SW480 (cell line): ENCODE results near the gene UBE4B.
"Not testable (repeated sequence)": the region's sequence is repeated elsewhere in the genome, so short reads cannot be mapped to it uniquely, and the experiment has no call there.

Experiments used
- DNase-seq: peaks from one replicate; pipeline ENCODE4 v3.0.0-alpha.2; 2016; ENCODE audit warnings: low spot score

The UBE4B gene

DNA sequence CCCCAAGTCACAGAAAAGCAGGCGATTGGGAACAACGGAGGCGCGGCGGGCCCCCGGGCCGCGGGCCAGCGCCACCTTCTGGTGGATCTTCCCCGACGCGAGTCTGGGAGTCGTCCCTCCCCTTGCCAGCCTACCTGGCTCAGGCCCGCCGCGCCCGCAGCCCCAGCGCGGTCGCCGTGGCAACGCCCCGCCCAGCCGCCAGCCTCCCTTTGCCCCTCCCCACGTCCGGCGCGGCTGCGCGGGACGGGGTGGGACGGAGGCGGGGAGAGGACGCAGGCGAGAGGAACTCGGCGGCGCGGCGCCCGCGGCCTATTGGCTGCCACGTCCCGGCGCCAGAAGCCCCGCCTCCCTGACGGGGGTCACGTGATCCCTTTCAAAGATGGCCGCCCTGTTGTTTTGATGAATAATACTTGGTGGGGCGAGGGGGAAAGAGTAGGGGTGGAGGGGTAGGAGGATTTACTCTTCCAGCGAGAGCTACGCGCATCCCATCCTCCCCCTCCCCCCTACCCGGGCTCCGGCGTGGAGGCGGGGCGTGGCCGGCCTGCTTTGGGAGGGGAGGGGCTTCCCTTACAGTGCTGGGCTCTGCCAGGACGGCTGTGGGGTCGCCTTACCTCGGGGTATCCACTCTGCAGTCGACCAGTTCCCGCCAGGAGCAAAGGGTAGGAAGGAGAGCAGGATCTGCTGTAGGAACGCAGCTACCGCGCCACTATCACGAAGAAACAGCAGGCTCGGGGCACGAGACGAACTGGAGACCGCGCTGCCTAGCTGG lies at the start of gene UBE4B:
TSS of gene UBE4B (plus strand) at position 369 of the 769 bp plus-strand sequence. CDS start 713 bp downstream, outside the sequence.
- peak; percentile 97 for DNase-seq

DNA sequence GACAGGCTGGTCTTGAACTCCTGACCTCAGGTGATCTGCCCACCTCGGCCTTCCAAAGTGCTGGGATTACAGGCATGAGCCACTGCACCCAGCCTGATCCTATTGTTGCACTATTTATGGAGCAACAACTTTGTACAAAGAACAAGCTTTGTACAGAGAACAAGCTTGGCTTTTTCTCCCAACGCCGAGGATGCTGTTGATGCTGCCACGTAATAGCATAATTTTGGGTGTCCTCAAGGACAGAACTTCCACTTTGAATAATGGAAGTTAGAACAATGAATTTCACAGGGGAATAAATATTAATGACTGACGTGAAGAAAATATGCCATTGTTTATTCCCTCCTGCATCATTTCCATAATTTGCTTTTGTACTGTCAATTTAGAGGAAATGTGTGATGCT lies 48.5 kb upstream of the UBE4B start:
- DNase-seq, result no peak

DNA sequence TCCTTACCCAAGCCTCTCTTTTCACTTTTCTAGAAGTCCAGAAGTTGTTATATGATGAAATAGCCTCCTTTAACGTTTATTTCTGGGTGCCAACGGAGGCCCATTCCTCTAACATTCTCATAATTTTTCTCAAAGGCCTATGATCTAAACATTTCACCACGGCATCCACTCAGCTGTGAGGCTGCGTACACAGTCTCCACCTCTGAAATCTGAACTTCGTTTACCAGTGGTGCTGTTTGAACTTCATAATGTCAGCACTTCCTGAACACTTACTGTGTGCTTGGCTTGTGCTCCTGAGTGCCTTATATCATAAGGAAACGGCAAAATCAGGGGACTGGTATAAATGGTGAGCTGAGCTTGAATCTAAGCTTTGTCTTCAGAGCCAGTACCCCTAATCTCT lies 47.8 kb upstream of the UBE4B start:
- DNase-seq, result no peak

DNA sequence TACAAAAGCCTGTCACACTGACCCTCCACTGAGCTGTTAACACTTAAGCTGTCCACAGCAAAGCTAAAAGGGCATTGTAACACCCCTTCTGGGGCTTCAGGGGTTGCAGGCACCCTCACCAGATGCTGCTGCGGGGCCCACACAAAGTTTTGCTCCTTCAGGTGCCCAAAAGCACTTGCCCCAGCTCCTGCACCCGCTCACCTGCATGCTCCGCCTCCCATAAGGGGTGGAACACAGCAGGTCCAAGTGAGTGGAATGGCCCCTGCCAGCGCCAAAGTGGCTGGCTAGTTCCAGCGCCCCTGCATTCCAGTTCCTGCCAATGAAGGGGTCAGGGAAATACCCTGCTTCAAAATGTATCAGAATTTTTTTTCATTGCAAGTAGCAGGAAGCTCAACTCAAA lies 43.0 kb upstream of the UBE4B start:
- DNase-seq, result no peak

DNA sequence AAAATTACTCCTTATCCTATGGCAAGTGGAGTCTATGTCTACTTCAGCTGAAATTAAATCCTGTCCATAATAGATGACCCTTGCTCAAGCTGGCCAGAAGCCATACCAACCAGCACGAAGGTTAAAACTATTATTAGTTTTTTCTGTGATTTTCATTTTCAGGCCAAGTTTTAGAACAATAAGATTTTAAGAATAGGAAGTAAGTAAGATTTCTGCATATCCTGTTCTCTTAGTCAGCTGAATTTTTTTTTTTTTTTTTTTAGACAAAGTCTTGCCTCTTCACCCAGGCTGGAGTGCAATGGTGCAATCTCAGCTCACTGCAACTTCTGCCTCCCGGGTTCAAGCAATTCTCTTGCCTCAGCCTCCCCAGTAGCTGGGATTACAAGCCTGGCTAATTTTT lies 41.8 kb upstream of the UBE4B start:
- DNase-seq, result no peak

DNA sequence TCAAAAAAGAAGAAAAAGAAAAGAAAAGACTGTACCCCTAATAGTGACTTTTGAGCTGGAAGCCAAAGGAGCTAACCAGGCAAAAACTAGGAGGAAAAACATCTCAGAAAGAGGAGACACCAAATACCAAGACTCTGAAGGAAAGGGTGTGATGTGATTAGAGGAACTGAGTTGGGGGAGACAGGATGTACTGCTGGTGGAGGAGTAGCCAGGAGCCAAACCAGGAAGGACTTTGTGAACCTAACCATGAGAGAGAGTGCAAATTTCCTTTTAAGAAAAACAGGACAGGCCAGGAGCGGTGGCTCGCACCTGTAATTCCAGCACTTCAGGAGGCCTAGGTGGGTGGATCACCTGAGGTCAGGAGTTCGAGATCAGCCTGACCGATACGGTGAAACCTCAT lies 39.8 kb upstream of the UBE4B start:
- no peak for DNase-seq

DNA sequence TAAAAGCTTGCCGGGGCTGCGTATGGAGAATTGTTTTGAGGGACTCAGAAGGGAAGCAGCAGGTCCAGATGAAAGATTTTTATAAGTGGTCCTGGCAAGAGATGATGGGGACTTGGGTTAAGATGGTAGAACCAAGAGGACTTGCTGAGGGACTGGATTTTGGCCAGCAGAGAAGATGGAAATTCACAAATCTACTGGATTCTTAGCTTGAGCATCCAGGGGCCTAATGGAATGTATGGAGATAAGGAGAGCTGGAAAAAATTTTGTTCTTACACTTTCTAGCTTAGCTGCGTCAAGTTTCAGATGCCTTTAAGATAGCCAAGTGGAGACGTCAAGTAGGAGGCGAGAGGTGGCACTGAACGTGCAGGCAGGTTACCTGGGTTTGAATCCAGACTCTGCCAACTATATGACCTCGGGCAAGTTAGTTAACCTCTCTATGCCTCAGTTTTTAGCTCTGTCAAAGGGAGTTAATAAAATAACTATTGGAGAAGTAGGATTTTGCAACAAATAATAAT lies 39.1 kb upstream of the UBE4B start:
- no peak for DNase-seq

DNA sequence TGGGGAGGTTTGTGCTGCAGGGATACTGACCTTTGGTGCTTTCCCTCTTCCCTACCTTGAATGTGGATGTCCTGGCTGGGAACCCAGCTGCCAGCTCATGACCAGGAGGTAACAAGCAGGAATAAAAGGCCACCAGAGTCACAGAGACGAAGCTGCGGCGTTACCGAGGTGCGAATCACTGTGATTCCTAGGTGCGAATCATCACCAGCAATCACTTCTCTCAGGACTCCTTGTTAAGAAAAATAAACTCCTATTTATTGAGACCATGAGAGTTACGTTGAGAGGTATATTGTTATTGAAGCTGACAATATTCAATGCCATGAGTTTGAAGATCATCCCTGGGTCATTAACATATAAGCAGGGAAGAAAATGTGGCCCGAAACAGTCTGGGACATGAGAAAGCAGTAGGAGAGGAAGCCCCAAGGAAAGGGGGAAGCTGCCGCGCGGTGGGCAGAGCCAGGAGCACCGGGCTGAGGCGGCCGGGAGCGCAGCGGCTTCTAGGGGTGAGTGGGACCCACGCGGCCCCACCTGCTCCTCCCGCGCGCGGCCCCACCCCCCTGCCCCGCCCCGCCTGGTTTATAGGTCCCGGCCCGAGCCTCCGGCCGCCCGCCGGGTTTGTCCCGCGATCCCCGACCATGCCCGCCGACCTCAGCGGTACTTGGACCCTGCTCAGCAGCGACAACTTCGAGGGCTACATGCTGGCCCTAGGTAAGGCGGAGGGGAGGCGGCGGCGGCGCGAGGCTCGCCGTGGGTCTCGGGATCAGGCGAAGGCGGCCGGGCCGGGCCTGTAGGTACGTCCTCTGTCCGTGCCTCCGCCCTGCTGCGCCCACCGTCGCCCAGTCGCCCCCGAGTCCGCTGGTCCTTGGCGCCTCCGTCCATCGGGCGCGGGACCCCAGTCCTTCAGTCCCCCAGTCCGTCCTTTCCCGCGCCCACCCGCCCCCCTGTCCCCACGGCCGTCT lies 35.9 kb upstream of the UBE4B start, which contains the start of gene RBP7:
TSS of gene RBP7 (plus strand) at position 605 of the 959 bp plus-strand sequence. CDS start at position 636, 31 bp downstream.
- peak; percentile 34 for DNase-seq

DNA sequence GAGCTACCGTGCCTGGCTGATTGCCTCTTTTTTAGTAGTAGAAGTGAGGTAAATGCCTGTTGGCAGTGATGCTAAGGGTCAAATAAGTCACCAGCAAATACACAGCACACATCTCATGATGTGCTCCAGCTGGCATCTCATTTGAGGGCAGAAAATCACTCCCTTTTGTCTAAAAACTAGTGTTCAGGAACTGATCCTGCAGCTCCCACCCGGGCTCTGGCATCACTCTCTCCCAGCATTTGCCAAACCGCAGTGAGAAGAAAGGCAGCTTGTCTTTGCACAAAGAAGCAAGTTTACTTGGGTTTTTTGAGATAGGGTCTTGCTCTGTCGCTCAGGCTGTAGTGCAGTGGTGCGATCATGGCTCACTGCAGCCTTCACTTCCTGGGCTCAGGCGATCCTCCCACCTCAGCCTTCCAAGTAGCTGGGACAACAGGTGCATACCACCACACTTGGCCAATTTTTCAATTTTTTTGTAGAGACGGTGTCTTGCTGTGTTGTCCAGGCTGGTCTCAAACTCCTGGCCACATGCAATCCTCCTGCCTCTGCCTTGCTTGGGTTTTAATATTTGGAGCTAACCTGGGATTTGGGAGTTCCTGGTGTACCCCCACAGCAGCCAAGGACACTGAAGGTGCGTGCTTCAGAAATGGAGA lies 31.6 kb upstream of the UBE4B start:
- no peak for DNase-seq

DNA sequence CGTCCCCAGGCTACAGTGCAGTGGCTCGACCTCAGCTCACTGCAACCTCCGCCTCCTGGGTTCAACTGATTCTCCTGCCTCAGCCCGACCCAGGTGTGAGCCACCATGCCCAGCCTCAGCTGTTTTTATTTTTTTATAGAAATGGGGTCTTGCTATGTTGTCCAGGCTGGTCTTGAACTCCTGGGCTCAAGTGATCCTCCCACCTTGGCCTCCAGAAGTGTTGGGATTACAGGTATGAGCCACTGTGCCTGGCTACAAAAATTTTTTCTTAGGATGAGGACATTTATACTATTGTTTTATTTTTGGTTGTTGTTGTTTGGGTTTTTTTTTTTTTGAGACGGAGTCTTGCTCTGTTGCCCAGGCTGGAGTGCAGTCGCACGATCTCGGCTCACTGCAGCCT lies 27.5 kb upstream of the UBE4B start:
- not testable (repeated sequence) for DNase-seq

DNA sequence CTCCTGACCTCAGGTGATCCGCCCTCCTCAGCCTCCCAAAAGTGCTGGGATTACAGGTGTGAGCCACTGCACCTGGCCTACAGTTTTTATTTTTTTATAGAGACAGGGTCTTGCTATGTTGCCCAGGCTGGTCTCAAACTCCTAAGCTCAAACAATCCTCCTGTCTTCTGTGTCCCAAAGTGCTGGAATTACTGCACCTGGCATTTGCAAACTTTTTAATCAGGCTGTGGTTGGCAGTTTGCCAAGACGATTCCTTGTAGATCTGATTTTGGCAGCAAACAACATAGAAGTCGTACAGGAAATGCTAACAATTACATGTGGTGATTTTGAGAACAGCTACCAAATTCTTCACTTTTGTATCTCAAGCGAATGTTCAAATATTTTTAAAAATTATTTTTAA lies 25.6 kb upstream of the UBE4B start:
- no peak for DNase-seq

DNA sequence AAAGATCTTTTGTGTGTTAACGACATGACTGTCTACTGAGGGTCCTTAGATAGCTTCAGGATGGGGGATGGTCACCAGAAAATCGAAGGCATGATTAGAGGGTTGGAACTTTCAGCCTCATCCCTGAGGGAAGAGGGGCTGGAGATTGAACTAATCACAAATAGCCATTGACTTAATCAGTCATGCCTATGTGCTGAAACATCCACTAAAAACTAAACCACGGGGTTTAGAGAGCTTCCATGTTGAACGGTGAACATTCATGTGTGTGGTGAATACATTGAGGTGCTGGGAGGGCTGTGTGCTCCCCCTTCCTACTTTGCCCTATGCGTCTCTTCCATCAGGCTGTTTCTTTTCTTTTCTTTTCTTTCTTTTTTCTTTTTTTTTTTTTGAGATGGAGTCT lies 18.7 kb upstream of the UBE4B start:
- no peak for DNase-seq

DNA sequence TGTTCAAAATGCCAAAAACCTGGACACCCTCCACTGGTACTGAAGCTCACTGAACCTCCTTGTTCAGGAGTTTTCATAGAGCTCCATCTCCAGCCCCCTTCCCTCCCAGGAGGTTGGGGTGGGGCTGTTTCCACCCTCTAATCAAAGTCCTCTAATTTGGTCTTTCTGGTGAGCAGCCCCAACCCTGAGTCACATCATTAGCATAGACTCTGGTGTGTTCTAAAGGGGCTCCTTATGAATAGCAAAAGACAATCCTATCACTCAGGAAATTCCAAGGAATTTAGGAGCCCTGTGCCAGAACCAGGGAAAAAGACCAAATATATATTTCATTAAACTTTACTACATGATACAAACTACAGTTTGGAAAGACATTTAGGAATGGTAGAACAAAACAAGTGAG lies 13.2 kb upstream of the UBE4B start:
- DNase-seq, result no peak

DNA sequence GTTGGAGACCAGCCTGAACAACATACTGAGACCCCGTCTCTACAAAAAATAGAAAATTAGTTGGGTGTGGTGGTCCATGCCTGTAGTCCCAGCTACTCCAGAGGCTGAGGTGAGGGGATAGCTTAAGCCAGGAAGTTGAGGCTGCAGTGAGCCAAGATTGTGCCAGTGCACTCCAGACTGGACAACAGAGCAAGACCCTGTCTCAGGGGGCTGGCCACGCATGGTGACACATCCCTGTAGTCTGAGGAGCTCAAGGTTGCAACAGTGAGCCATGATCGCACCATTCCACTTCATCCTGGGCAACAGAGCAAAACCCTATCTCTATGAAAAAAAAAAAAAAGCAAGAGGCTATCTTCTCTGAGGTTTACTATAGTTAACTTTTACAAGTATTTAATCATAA lies 12.7 kb upstream of the UBE4B start:
- DNase-seq, result no peak

DNA sequence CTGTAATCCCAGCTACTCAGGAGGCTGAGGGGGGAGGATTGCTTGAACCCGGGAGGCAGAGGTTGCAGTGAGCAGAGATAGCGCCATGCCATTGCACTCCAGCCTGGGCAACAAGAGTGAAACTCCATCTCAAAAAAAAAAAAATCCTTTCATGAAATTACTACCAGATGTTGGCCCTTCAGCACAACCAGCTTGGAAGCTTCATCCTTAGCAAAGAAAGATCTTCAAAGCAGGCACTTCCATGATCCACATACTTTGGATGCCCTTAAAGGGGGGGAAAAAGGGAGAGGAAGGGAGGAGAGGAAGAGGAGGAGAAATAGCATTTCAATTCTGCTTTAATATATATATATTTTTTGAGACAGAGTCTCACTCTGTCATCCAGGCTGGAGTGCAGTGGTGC lies 12.1 kb upstream of the UBE4B start:
- DNase-seq, result not testable (repeated sequence)

DNA sequence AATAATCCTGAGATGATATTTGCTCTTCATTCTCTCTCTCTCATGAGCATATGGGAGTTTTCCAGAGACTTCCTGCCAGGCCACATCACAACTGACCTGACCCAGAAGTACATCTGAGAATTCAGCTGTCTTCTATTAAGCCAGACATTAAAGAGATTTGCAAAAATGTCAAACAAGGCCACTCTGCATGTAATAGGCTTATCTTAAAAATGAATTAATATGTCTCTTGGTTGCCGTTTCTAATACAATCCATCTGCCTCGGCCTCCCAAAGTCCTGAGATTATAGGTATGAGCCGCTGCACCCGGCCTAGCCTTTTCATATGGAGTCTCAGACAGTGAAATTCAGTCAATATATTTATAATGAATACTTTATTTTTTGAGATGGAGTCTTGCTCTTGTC lies 10.8 kb upstream of the UBE4B start:
- not testable (repeated sequence) for DNase-seq

DNA sequence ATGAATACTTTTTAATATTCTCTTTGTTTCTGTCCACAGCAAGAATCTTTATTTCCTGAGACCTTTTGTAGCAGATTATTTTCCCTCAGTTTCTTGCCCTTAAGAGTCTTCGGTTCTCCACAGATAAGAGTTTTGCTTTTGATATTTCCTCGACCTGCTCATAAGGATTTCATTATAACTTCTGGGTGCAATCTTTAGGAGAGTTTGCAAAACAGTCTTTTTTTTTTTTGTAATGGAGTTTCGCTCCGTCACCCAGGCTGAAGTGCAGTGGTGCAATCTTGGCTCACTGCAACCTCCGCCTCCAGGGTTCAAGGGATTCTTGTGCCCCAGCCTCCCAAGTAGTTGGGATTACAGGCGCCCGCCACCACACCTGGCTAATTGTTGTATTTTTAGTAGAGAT lies 10.1 kb upstream of the UBE4B start:
- DNase-seq, result no peak

DNA sequence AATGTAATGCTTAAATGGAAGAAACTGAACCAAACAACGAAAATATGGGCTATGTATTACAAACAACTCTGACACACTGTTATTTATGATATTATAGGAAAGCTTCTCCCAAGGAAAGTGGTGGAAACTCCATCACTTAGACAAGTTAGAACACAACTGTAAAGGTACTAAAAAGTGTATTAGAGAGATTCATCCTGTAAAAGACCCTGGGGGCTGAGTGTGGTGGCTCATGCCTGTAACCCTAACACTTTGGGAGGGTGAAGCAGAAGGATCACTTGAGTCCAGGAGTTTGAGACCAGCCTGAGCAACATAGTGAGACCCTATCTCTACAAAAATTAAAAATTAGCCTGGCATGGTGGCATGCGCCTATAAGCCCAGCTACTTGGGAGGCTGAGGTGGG lies 7.4 kb upstream of the UBE4B start:
- DNase-seq, result no peak

DNA sequence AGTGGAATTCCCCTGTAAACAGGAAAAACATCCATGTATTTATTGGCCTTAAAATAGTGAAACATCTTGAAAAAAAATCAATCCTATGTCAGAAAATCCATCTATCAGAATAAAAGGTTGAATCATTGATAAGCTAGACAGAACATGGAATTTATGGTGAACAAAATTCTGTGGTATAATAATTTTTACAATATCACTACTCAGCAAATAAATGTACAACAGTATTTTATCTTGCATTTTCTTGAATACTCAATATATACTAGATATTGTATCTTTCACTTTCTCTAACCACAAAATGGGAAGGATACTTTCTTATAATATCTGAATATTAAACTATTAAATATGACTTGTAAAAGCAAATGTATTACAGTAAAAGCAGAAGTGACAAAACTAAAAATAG lies 5.7 kb upstream of the UBE4B start:
- no peak for DNase-seq

DNA sequence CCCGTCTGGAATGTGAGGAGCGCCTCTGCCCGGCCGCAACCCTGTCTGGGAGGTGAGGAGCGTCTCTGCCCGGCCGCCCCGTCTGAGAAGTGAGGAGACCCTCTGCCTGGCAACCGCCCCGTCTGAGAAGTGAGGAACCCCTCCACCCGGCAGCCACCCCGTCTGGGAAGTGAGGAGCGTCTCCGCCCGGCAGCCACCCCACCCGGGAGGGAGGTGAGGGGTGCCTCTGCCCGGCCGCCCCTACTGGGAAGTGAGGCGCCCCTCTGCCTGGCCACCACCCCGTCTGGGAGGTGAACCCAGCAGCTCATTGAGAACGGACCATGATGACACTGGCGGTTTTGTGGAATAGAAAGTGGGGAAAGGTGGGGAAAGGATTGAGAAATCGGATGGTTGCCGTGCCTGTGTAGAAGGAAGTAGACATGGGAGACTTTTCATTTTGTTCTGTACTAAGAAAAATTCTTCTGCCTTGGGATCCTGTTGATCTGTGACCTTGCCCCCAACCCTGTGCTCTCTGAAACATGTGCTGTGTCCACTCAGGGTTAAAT lies 3.7 kb upstream of the UBE4B start:
- not testable (repeated sequence) for DNase-seq

DNA sequence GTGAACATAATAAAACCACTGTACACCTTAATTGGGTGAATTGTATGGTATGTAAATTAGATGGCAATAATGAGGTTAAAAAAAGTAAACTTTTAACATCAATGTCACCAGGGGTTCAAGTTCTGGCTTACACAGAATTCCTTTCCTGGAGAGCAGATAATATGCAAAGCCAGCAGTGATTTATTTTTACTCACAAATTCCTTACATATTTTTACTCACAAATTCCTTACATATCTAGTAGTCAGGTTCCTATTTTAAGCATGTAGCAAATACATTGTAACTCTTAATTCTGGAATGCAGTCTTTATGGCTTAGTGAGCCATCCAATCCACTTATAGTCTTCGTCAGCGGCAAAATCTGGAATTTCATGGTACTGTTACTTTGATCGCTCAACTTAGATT lies 1.3 kb upstream of the UBE4B start:
- peak; percentile 16 for DNase-seq

DNA sequence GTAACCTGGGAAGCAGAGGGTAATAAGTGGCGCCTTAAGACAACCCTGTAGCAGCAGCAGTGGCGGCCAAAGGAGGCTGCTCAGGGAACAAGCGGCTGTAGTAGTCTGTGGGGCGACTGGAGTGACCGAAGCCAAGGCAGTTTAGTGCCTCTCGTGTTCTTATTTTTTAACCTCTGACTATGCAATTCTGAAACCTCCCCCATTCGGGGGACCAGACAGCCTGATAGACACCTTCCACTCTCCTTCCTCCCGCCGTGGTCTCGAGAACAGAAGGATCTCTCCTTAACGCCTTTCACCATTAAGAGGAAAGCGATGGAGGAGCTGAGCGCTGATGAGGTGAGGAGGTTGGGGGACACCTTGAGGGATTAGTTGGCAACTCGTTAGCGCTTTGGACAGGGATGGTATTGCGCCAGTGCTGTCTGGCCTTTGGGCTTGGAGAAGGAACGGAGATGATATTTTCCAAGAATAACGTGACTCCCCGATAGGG lies 644 bp downstream of the UBE4B start:
- DNase-seq, result peak; percentile 68
